ENCODE results near the gene ZNF12.
"Not testable (repeated sequence)": the region's sequence is repeated elsewhere in the genome, so short reads cannot be mapped to it uniquely, and the experiment has no call there.

The ZNF12 gene

DNA sequence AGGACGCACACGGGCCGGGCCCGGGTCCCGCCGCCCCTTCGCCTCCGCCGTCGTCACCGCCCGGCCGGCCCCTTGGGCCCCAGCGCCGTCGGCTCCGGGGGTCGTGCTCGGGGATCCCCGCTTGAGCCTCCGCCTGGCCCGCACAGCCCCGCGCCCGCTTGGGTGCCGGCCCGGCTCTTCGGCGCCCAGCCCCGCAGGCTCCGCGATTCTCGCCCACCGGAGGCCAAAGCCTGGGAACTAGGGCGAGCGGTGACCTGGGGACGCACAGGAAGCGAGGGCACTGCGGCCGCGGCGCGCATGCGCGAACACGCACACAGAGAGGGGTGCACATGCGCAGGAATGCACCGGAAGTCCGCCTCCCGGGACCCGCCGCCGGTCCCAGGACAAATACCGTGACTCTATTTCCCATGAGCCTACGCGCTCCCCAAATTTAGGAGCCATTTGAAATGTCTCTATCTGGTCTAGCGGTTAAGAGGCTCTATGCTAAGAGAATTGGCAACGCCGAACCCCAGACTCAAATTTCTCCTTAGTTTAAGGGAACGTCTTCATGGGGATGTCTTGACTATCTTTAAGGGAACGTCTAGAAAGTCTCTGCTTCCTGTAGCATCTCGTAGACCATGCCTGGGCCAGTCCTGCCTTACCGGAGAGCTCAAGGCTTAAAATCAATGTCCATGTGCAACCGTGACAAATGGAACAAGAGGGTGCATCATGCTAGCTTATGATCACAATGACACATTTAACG, at the start of gene ZNF12:
TSS of gene ZNF12 (minus strand) at position 282 of the 742 bp plus-strand sequence. CDS start 1,774 bp downstream, outside the sequence.
- peak; percentile 94 to 96 for DNase-seq (ENCODE audit: low read depth in 2 of 2)

DNA sequence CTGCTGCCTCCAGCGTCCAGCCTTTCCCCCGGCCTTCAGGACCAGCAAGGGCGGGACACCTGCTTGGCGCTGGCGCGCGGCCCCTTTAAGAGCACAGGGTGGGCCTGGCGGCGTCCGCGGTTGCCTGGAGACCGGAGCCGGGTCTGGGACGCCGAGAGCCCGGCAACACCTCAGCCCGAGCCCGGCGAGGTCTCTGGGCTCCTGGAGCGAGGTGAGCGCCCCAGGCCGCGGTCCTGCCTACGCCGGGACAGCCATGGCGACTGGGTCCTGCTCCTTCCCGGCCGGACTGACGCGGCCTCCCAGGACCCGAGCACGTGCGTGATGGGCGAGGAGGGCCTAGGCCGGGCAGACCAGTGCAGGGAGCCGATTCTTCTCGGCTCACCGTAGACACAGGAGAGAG, 47.2 kb upstream of the ZNF12 start, which contains the start of gene RSPH10B2:
TSS of gene RSPH10B2 (plus strand) at position 140 of the 400 bp plus-strand sequence. CDS start 3,575 bp downstream, outside the sequence.
- not testable (repeated sequence) for DNase-seq (ENCODE audit: low read depth in 2 of 2)

DNA sequence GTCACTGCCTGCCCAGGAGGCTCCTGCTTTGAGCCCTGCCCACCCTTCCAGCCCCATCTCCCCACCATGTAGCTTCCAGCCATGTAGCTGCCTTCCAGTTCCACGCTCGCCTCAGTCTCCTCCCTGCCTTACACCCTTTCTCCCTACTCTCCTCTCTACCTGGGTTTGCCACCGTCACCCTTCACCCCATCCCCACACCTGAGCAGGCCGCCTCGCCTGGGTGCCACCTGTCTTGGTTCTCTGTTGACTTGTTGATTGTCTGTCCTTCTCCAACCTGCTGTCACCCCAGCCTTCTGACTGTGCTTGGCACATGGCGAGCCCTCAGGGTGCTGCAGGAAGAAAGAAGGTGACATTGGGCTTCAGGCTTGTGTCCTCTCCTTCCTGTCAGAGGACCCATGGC, 43.4 kb upstream of the ZNF12 start:
- DNase-seq (ENCODE audit: low read depth in 2 of 2): not testable (repeated sequence)

DNA sequence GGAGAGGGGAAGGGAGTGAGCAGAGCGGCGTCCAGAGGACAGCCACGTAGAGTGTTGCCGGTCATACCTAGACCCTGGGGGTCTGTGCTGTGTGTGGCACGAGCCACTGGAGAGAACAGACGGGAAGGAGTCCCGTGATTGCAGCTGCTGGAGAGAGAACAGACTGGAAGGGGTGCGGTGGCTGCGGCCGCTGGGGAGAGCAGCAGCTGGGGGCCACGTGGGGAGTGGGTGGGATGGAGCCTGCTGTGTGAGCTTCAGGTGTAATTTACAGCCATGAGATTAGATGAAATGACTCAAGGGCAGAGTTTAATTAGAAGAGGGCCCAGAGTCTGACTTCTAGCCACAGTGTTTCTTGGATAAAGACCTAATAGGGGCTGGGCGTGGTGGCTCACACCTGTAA, 42.6 kb upstream of the ZNF12 start:
- DNase-seq (ENCODE audit: low read depth in 2 of 2): not testable (repeated sequence)

DNA sequence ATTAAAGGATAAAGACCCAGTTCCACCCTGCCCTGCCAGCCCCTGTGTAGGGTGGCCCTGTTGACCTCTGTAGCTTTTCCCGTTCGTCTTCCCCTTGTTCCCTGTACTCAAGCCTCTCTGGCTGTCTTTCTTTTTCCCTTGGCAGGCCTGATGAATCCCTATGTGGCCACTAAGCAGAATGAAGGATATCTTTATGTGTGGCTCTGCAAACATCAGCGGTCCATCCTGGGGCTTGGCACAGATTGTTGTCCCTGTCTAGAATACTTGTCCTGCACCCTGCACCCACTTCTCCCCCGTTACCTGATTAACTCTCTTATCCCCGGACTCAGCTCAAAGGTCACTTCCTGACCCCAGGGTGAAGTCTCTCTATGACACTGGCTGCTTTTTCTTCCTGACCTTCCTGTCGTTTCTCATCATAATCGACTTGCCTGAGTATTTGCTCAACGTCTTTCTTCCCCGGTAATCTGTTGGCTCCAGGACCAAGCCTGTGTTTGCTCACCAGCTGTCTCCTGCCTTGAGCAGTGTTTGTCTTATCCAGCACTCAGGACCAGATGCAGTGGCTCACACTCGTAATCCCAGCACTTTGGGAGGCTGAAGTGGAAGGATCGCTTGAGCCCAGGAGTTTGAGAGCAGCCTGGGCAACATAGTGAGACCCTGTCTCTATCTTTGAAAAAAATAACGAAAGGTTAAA, 37.8 kb upstream of the ZNF12 start:
- not testable (repeated sequence) for DNase-seq (ENCODE audit: low read depth in 2 of 2)

DNA sequence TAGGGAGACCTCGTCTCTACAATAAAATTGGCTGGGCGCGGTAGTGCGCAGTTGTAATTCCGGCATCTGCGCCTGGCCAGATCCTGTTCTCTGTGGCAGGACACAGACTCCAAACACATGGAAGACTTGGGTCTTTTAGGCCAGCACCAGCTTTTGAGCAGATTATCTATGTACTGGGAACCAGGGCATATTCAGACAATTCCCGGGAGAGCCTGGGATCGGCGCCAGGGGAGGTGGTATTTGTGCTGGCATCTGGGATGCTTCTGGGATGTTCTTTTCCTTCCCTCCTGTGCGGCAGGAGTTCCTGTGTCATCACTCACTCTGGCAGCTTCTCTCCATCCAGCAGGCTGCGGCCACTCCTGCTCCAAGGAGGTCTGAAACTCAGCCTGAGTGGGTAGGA, 31.7 kb upstream of the ZNF12 start:
- DNase-seq (ENCODE audit: low read depth in 2 of 2): not testable (repeated sequence)

DNA sequence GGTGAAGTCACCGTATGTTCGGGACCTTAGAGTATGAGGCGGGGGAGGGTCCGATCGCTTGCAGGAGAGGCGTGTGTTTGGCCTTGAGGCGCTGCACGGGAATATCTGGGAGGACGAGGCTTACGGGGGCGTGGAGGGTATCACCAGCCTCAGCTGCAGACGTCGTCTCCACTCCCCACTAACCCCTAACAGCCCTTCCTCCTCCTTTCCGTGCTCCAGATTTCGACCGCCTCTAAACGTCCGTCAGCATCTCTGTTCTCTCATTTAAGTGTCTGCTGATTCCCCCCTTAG, 23.5 kb upstream of the ZNF12 start:
- no peak for DNase-seq (ENCODE audit: low read depth in 2 of 2)

DNA sequence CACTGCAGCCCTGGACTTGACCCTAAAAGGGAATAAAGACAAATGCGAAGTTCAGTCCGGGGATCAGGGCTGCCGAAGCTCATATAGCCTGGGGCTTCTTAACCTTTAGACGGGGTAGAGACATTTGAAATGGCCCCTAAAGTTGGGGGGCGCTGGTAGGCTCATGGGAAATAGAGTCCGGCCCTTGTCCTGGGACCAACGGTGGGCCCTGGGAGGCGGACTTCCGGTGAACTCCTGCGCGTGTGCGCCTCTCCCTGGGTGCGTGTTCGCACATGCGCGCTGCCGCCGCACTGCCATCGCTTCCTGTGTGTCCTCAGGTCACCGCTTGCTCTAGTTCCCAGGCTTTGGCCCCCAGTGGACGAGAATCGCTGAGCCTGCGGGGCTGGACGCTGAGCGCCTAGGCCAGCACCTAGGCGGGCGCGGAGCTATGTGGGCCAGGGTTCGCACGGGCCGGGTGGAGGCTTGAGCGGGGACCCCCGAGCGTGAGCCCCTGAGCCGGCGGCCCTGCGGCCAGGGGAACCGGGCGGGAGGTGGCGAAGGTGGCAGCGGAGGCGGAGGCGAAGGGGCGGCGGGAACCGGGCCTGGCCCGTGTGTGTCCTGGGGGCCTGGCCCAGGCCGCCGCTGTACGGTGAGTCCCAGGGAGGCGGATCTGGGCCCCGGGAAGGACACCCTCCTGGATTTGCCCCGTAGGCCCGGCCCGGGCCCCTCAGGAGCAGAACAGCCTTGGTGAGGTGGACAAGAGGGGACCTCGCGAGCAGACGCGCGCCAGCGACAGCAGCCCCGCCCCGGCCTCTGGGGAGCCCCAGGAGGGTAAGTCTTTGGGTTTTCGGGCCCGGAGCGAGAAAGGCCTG, 23.0 kb upstream of the ZNF12 start:
- peak; percentile 82 to 83 for DNase-seq (ENCODE audit: low read depth in 2 of 2)

DNA sequence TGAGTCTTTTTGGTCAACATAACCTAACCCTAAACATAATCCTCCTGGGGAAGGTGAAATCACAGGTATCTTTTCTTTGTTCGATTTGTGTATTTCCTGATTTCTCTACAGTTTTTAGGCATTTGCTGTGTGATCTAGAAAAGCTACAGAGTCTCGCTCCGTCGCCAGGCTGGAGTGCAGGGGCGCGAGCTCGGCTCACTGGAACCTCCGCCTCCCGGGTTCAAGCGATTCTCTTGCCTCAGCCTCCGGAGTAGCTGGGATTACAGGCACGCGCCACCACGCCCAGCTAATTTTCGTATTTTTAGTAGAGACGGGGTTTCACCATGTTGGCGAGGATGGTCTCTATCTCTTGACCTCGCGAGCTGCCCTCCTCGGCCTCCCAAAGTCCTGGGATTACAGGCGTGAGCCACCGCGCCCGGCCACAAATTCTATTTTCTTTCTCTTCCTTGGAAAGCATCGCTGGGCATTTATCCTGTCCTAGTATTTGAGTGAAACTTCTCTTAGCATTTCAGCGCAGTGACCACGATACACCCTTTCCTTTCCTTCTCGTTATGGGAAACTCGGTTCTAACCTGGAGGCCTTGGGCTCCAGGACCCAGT, 22.2 kb upstream of the ZNF12 start:
- DNase-seq (ENCODE audit: low read depth in 2 of 2): not testable (repeated sequence)

DNA sequence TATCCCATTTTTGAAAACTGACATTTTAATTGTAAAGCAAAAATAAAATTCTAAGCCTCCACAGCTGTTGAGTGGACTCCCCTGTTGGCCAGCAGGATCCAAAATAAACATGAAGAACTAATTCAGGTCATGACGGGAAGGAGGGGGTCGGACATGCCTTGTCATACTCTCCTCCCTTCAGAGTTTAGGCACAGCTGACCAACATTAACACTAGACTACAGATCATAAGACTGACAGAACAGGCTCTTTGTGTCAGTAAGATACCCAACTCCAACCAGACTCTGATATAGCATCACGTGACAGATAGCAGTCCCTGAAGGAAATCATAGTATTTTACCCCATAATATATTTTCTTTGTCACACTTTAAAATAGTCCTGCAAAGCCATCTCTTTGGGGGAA, 20.9 kb upstream of the ZNF12 start:
- no peak for DNase-seq (ENCODE audit: low read depth in 2 of 2)

DNA sequence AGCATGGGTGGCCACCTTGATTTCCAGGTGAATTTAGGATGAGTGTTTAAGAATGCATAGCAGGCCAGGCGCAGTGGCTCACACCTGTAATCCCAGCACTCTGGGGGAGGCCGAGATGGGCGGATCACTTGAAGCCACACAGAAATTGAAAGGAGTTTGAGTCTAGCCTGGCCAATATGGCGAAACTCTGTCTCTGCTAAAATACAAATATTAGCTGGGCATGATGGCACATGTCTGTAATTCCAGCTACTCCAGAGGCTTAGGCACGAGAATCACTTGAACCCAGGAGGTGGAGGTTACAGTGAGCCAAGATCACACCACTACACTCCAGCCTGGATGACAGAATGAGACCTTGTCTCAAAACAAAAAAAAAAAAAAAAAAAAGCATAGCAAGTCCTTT, 19.6 kb upstream of the ZNF12 start:
- DNase-seq (ENCODE audit: low read depth in 2 of 2): not testable (repeated sequence)

DNA sequence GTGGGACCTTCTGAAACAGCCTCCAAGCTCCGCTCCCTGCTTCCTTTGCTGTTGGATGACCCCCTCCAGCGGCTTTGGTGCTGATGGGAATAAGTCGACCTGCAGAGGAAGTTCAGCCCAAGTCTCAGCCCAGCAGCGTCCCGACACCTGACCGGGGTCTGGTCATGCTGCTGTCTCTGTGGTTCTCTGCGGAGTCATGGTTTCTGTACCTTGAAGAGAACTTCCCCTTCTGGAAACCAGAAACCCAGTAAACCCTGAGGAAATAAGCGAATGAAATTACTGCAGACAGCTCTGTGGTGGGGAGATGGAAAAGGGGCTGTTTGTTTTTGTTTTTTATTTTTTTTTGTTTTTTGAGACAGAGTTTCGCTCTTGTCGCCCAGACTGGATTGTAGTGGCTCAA, 18.3 kb upstream of the ZNF12 start:
- DNase-seq (ENCODE audit: low read depth in 2 of 2): no peak

DNA sequence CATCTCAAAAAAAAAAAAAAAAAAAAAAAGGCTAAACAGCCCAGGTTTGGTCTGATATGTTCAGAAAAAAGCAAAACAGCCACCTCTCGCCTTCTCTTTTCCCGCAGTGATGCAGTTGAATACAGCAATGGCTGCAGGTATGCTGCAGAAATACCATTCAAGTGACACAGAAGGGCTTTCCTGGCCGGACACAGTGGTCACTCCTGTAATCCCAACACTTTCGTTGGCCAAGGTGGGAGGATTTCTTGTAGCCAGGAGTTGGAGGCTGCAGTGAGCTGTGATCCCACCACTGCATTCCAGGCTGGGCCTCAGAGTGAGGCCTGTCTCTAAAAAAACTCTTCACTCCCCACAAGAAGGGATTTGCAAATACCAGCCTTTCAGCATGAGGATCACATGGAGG, 17.6 kb upstream of the ZNF12 start:
- not testable (repeated sequence) for DNase-seq (ENCODE audit: low read depth in 2 of 2)

DNA sequence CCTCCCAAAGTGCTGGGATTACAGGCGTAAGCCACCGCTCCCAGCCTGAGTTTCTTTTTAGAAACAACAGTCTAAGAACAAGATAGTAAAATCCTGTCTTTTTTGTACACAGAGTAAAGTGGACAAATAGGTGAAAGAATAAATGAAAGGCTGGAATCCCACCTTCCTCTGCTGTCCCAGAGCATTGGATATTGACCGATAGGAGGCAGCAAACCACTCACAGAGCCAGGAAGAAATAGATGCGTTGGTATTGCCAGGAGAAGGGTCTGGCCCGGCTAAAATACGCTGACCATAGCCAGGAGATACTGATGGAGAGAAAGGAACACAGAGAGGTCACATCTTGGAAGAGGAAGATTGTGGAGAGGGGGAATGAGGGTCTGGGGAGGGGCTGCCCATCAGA, 11.4 kb upstream of the ZNF12 start:
- DNase-seq (ENCODE audit: low read depth in 2 of 2): no peak

DNA sequence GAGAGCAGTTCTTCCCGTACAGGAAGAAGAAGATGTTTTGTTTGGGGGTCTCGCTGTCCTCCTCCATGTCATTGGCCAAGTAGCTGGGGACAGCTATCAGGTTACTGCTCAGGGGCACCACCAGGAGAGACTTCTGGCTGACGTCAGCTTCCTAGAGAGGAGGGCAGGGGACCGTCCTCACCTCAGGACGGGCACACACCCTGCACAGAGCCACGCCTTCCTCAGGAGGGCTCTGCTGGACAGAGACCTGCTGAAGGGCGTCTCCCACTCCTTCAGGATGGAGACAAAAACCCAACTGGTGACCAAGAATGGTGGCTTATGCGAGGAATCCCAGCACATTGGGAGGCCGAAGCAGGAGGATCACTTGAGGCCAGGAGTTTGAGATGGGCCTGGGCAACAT, 9.2 kb upstream of the ZNF12 start:
- DNase-seq (ENCODE audit: low read depth in 2 of 2): not testable (repeated sequence)

DNA sequence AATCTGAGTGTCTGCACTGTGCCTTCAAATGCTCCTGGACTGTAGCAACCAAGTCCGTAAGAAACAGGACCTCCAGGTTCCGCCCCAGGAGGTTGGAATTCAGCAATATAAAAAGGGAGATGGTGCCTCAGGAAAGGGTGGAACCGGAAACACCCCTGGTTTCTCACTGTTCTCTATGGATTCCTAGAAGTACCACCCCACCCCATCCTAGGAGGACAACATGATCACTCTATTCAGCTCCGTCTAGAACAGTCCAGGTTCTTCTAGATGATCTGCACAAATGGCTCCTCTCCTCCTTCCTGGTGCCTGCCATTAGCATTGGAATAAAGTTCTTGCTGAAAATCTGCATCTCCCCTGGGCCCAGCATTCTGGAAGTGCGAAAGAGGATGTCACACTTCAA, 7.6 kb upstream of the ZNF12 start:
- no peak for DNase-seq (ENCODE audit: low read depth in 2 of 2)

DNA sequence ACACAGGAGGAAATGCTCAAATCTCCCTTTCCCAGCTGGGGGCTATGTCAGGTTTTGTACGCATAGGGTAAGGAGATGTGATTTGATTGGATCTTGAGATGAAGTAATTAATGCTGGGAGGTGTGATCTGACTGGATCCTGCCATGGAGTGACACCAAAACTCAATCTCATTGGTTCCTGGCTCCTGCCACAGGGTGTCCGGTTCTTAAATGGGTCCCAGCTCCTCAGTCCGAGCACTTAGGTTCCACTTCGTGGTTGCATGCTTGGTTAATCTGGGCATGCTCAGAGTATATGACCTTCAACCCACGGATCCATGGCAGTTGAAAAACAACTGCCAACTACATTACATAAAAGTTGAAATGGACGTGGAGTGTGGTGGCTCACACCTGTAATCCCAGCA, 3.1 kb upstream of the ZNF12 start:
- DNase-seq (ENCODE audit: low read depth in 2 of 2): no peak

DNA sequence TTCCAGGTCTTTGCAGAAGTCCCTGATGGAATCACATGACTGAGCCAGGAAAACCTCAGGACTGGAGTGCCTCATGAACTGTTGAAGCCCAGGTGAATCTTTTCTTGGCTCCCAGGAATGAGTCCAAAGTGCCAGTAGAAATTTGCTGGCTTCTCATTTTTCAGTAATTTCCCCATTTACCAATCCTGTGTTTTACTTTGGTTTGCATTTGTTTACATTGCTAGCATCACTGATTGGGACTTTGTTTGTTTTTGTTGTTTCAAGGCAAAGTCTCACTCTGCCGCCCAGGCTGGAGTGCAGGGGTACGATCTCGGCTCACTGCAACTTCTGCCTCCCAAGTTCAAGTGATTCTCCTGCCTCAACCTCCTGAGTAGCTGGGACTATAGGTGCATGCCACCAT, 1.6 kb upstream of the ZNF12 start:
- DNase-seq (ENCODE audit: low read depth in 2 of 2): no peak

DNA sequence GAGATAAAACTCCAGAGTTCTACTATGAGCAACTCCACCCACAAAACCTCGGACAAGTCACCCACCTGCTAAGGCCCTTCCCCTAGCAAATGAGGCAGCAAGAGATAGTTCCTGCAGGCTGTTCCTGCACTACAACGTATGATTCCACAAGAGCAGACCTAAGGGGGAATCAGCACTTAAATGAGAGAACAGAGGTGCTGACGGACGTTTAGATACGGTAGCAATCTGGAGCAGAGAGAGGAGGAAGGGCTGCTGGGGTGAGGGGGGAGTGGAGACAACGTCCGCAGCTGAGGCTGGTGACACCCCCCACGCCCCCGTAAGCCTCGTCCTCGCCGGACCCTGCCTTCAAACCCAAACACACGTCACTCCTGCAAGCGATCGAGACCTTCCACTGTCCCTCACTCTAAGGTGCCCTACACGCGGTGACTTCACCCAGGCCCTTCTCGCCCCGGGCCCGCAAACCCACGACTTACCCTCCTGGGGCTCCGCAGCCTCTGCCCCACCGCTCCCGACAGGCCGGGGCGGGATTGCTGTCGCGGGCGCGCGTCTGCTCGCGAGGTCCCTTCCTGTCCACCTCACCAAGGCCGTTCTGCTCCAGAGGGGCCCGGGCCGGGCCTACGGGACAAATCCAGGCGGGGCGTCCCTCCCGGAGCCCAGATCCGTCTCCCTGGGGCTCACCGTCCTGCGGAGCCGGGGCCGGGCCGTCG, 635 bp downstream of the ZNF12 start:
- DNase-seq (ENCODE audit: low read depth in 2 of 2): peak in 1 of 2 donors; percentile 9

DNA sequence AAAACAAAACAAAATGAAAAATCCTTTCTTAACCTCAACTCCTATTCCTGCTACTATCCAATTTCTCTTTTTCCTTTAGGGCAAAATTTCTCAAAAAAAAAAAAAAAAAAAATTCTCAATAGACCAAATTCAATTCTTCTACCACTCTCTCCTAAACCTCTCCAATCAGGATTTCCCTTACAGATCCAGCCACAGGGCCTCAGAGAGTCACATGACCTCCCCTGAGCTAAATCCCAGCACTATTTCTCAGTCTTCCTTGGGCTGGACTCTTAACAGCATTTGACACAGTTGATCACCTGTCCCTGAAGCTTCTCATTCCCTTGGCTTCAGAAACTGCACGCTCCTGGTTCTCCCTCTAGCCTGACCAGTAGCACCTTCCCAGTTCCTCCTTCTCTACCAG, 4.9 kb downstream of the ZNF12 start:
- no peak for DNase-seq (ENCODE audit: low read depth in 2 of 2)

DNA sequence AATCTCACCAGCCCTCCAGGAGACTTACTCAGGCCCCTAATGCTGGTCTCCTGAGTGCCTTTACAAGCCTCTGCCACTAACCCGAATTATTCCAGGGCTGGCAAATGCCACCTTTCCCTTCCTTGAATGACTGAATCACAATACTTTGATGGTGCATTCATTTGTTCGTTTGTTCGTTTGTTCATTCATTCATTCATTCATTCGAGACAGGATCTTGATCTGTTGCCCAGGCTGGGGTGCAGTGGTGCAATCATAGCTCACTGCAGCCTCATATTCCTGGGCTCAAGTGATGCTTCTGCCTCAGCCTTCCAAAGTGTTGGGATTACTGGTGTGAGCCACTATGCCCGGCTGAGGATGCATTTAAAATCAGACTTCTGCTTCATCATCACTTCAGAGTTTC, 6.0 kb downstream of the ZNF12 start:
- DNase-seq (ENCODE audit: low read depth in 2 of 2): no peak
